MM.1S (cell line): ENCODE data around the gene OVOL3.

Experiments
- CTCF ChIP-seq: fragments of 300-600 bp; sonication (generic); IDR thresholded peaks from 2 replicates; pipeline ENCODE4 v1.5.1; 2016; ENCODE audit warnings: antibody characterized with exemption, low read length, mixed read lengths
- EZH2 ChIP-seq: fragments of 300-600 bp; sonication (generic); optimal IDR thresholded peaks from 2 replicates; pipeline ENCODE3; 2017; ENCODE audit warnings: low read depth, mild to moderate bottlenecking, antibody characterized with exemption, low read length, mixed read lengths
- EZH2phosphoT487 ChIP-seq: fragments of 300-600 bp; sonication (generic); IDR thresholded peaks from 2 replicates; pipeline ENCODE4 v1.6.1; 2018; ENCODE audit warnings: antibody characterized with exemption, low read length

DNA sequence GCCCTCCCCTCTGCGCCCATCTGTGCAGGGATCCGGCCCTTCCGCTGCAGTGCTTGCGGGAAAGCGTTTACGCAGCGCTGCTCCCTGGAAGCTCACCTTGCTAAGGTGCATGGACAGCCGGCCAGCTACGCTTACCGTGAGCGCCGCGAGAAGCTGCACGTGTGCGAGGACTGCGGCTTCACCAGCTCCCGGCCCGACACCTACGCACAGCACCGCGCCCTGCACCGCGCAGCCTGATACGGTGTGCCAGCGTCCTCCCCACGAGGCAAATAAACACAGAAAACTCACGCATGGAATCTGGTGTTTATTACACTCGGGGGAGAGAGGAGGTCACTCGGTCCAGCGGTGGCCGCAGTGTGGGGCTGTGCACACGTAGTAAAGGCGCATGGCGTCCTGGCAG, 2.5 kb downstream of the OVOL3 start:
- TF ChIP-seq CTCF (no peak), EZH2phosphoT487 (no peak), EZH2 (no peak)
